ENCODE data around the gene CAGE1.

CAGE1 gene

DNA sequence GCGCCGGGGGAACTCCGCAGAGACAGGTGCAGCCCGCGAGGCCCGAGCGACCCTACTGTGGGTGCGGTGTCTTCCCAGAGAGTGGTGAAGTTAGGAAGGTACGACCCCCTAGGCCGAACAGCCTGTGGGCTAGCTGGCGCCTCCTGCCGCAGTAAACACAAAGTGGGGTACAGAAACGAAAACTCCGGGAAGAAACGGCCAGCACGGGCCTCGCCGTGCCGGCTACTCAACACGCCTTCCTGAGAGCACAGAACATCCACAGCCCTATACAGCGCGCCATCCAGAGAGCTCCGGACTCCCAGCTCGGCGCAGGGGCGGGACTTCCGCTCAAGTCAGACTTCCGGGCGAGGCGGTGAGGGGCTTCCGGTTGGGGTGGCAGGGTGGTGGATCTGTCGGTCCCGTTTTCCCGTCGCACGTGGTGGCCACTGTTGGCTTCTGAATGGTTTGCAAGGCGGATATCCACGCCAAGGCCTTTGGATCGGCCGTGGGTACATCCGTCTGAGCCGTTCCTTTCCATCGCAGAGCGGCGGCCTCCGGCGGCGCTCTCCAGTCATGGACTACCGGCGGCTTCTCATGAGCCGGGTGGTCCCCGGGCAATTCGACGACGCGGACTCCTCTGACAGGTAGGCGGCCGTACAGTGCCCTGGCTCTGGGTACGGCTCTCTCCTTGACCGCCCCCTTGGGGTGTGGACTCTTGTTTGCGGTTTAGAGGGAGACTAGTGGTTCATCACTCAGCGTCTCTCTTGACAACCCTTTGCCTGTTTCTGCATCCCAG, at the start of gene CAGE1, which contains the start of gene RIOK1:
Gene CAGE1, minus strand, starts transcription at position 292 of the 775 bp plus-strand sequence. CDS start 2,569 bp downstream, outside the sequence.
Gene RIOK1, plus strand, starts transcription at position 358 of the 775 bp plus-strand sequence. Its CDS starts 195 bp downstream, at position 553.
- peak; percentile 94 for DNase-seq

DNA sequence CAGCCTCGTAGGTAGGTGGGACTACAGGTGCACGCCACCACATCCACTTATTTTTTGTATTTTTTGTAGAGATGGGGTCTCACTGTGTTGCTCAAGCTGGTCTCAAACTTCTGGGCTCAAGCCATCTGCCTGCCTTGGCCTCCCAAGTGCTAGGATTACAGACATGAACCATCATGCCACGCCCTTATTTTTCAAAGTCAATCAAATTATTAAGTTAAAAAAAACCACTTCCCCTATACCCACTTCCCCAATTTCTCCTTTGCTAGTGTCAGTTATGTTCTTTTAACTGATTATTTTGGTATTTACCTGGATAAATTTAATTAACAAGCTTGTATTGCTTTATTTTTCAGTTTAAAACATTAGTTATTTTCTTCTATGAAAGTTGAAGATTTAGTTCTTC, 49.7 kb upstream of the CAGE1 start:
- no peak for DNase-seq

DNA sequence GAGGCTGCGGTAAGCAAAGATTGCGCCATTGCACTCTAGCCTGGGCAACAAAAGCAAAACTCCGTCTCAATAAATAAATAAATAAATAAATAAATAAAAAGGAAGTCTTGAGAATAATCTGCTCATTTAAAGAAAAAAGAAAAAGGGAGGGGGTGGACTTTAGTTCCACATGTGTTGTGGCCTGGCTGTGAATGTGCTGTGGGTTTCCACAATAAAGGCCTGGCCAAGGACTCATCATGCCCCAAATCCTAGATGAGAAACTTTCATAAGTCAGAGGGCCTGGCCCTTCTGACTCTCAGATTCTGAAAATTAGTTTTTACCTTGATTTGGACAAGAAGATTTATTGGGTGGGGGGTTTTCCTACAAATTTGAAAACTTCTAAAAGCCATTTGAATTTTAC, 48.5 kb upstream of the CAGE1 start:
- DNase-seq, result no peak

DNA sequence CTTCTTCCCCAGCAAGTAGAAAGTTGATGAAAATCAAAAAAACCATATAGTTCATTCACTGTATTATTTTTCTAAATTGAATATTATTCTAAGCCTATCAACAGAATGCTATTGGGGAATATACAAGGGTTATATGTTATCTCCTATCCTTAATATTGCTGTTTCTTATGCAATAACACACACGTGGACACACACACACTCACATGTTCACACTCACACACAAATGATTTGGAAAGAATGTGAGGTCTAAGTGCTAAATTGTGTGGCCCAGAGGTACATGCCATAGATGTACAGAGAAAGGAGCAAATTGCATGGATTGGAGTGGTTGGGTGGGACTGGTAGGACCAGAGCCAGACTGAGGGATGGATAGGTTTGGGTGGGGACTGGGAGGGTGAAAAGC, 45.1 kb upstream of the CAGE1 start:
- DNase-seq, result no peak

DNA sequence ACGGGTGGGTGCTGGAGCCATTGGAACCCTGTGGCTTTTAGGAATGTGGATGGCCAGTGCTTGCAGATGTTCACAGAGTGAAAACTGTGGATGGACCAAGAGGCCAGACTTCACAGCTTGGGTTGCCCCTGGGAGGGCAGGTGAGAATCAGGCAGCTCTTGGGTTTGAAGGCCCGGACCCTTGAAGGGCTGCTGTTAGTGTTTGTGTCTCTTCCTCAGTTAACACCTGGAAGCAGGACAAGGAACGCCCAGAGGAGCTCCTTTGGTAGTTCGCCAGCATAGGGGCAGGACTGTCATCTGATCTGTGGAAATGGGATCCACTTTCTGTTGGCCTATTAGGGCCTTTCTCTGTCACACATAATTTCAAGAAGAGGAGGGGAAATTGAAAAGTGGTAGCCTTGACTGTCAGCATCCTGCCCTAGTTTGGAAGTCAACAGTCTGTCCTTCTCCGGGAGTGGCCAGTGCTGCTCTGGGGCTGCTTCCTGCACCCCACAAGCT, 43.6 kb upstream of the CAGE1 start:
- no peak for DNase-seq

DNA sequence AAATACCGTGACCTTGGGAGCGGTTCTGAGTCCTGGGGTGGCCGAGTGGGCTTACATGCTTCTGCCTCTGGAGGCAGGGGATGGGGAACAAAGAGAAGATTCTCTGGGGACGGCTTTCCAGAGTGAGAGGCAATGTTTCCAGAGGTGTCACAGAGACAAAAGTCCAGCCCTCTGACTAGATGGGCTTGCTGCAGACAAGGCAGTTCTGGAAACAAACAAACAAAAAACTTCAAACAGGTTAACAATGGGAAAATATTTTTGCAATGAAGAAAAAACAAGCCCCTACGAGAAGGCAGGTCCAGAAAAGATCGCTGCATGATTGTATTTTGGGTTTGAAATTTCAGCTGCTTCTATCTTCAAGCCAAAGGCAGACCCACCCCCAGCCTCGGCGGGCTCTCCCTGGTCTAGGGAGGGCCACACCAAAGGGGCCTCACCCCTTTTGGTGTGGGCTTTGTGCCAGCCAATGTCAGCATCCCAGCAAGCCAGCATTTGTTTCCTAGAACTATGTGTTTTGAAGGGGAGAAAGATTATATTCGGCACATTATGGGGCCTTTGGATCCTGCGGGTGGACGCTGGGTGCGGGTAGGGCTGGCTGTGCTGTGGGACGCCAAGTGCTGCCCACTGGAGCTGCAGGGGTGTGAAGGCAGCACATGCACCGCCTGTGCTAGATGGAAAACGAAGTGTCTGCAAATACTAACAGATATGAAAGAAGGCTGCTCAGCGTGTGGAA, 43.0 kb upstream of the CAGE1 start:
- DNase-seq, result no peak

DNA sequence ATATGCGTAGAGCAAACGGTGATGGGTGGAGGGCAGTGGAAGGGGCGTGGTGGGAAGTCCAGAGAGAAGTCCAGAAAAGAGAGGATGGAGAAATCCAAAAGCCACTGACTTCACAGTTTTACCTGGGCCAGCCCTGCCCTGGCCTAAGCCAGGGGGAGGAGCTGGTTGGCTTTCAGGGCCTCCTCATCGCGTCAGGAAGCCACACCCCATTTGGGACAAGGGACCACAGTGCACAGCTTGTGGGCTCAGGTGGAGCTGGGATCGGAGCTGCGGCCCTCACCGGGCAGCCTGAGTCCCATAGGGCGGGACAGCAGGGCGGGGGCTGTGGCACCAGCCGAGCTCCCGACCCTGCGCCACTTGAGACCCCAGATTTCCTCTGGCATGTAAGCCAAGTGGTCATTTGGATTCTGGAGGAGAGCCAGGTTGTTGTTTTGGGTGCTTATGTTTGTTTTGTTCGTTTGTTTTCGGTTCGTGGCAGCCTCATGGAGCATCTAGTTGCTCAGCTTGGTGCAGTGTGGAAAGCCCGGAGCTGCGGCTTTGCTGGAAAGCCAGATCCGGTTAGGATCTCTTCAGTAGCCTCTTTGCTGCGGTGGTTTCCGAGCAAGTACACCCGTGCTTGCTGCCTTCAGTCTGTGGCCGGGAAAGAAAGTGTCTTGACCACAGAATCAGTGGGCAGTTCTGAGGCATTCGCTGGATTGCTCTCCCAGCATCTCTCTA, 42.3 kb upstream of the CAGE1 start:
- DNase-seq, result no peak

DNA sequence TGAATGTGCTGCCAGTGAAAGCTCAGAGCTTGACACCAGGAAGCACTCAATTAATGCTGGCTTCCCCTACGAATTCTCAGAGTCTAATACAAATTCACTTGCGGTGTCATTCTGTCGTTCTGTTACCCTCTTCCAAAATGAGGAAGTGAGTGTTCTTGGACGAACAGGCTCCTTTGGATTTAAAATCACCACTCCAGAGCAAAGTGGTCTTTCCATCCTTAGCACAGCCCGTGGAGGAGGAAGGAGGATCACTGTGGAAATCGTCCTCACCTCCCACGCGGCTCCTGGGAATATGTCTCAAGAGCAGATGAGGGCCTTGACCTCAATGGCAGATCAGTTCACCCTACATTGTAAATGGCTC, 41.8 kb upstream of the CAGE1 start:
- no peak for DNase-seq

DNA sequence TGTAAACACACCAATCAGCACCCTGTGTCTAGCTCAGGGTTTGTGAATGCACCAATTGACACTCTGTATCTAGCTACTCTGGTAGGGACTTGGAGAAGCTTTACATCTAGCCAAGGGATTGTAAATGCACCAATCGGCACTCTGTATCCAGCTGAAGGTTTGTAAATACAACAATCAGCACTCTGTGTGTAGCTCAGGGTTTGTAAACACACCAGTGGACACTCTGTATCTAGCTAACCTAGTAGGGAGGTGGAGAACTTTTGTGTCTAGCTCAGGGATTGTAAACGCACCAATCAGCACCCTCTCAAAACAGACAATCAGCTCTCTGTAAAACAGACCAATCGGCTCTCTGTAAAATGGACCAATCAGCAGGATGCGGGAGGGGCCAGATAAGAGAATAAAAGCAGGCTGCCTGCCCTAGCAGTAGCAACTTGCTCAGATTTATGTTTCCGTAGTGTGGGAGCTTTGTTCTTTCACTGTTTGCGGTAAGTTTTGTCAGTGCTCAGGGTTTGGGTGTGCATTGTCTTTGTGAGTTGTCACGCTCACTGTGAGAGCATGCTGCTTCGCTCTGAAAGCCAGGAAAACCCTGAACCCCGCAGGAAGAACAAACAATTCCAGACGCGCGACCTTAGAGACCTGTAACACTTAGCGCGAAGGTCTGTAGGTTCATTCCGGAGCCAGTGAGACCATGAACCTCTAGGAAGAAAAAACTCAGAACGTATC, 37.1 kb upstream of the CAGE1 start:
- DNase-seq, result no peak

DNA sequence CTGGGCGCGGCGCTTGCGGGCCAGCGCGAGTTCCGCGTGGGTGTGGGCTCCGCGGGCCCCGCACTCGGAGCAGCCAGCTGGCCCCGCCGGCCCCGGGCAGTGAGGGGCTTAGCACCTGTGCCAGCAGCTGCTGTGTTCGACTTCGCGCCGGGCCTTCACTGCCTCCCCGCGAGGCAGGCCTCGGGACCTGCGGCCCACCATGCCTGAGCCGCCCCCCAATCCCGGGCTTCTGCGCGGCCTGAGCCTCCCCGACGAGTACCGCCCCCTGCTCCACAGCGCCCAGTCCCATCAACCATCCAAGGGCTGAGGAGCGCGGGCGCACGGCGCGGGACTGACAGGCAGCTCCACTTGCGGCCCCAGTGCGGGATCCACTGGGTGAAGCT, 36.3 kb upstream of the CAGE1 start:
- no peak for DNase-seq

DNA sequence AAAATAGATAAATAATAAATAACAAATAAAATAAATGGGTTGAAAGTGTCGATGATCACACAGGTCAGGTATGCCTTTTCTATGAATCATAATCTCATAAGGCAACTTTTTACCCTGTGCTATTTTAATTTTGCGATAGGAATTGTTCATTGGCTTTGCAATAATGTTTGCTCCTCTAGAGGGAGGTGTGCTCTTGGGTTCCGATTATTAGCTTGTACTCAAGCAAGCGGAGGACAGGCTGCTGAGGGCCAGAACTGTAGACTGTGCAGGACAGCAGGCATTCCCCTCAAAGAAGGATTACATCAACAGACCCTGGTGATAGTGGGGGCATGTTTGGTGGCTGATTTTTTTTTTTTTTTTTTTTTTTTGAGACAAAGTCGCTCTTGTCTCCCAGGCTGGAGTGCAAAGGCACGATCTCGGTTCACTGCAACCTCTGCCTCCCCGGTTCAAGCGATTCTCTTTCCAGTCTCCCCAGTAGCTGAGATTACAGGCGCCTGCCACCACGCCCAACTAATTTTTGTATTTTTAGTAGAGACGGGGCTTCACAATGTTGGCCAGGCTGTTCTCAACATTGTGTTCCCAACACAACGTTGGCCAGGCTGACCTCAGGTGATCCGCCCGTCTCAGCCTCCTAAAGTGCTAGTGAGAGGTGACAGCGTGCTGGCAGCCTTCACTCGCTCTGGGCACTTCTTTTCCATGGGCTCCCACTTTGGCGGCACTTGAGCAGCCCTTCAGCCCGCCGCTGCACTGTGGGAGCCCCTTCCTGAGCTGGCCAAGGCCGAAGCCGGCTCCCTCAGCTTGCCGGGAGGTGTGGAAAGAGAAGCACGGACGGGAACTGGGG, 35.6 kb upstream of the CAGE1 start:
- DNase-seq, result no peak

DNA sequence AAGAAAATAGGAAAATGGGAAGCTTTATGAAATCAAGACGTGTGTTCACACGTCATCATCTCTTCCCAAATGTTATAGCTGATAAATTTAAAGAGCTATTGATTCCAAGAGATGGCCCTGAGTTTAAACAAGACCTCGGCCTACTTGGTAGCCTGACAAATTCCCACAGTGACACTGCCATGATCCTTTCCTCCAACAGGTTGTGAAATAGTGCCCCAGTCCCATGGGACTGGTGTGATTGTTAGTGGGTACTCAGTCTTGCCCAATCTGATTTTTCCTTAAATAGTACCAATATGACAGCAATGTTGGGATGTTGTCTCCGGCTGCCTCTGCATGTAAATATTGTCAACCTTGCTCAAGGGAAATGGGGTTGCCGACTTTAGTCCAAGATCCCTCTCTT, 34.5 kb upstream of the CAGE1 start:
- no peak for DNase-seq

DNA sequence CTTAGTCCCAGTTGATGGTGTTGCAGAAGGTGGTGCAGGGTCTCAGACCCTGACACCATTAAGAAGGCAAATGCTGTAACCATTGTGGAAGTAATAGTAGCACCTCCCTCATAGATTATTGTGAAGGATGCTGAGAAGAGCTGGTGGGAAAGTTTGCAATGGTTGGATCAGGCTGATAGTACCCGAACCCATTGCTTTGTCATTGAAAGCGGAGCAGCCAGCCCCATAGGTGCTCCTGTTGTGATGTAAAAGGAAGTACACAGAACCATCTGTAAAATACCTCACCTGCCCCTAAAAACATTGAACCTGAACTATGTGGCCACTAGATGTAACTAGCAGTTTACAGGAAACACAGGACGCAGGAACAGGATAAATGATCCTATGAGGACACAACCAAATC, 31.5 kb upstream of the CAGE1 start:
- DNase-seq, result no peak

DNA sequence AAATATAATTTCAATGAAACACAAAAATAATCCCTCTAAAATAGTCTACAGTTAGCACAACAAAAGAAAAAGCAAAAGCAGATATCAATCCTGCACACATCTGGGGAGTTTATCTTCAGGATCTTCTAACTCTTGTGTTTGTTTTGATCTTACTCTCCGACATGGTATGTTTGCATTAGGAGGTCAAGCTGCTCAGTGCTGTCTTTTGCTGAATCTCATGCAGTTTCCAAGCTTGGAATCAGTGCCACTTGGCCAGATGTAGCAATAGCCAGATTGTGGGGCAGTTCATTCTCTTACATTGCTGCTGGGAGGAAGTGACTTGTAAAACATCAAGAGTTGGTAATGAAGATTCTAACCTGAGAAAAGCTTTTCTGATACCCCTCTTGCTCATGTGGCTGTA, 29.5 kb upstream of the CAGE1 start:
- DNase-seq, result no peak

DNA sequence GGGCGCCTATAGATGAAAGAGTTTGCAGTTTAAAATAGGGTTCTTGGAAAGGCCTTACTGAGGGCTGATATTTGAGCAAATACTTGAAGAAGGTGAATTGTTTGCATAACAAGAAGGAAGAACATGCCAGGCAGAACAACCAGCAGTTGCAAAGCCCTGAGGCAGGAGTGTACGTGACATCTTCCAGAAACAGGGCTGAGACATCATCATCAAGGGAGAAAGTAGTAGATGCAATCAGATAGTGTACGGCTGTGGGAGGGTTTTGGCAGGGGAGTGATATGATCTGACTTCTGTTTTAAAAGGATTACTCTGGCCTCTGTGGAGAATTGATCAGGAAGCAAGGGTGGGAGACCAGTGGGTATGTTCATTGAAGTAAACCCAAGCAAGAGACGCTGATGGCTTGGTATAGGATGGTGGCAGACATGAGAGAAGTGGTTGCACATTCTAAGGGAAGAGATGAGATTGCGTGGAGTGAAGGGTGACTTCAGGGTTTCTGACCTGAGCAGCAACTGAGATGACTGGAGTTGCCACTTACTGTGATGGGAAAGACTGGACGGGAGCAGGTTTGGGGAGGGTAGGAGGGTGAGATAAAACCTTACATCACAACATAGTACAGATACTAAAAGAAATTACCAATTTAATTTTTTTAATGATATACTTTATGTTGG, 28.8 kb upstream of the CAGE1 start:
- no peak for DNase-seq

DNA sequence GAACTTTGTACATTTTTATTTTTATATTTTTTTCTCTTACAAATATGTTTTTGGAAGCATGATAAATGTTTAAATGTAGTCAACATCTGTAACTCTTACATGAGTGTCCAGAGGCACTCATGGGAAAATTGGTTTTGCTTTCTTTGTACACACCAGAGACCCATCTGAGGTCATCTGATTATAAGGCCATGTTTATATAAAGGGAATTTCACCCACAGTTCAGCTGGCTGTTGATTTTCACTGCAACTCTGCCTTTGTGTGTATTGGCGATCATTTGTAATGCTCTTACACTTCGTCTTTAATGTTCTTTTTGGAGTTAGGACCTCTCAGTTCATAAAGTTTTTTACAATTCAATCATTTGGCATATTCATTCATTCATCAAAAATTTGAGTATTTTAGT, 28.1 kb upstream of the CAGE1 start:
- no peak for DNase-seq

DNA sequence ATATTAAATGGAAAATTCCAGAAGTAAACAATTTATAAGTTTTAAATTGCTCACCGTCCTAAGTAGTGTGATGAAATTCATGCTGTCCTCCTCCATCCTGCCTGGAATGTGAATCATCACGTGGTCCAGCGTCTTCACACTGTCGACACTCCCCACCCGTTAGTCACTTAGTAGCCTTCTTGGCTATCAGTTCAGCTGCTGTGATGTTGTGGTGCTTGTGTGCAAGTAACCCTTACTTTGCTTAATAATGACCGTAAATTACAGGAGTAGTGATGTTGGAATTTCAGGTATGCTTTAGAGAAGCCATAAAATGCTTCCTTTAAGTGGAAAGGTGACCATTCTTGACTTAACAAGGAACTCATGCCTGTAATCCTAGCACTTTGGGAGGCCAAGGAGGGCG, 25.3 kb upstream of the CAGE1 start:
- DNase-seq, result no peak

DNA sequence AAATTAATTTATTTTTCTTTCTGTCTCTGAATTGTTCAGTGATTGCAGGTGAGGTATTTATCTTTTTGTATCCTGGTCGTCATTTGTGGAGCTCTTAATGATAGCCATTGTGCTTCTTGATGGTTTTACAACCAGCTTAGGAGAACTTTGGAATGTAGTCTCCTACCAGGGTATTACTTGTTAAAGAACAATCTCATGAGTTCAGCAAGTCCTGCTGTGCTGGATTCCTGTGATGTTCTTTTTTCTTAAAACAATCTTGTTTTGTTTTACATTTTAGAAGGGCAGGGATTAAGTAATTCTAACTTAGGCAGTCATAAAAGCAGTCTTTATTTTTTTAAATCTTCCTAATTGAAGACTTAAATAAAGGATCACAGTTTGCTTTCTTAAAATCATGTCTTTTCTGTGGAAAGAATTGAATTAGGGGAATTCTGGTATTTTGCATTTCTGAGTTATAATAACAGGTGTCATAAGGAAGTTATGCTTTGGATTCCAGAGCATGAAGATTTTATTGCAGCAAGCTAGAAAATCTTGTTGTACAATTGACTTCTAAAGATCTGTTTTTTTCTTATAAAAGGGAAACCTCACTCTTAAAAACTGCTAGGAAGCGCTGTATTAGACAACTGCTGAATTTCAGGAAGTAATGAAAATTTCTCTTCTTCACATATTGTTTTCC, 23.7 kb upstream of the CAGE1 start:
- no peak for DNase-seq

DNA sequence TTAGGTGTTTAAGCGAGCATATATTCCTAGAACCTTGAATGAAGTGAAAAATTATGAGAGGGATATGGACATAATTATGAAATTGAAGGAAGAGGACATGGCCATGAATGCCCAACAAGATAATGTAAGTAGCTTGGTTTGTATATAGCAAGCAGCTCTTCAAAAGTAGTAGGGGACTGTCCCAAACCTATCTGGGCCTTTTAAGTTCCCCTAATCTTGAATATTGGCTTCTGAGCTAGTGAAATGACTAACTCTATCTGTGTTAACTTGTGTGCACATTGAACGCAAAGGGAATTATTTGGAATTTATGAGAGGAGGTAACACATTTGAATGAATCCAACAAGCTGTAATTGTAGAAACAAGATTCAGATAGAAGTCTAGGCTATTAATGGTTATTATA, 21.8 kb upstream of the CAGE1 start:
- DNase-seq, result no peak

DNA sequence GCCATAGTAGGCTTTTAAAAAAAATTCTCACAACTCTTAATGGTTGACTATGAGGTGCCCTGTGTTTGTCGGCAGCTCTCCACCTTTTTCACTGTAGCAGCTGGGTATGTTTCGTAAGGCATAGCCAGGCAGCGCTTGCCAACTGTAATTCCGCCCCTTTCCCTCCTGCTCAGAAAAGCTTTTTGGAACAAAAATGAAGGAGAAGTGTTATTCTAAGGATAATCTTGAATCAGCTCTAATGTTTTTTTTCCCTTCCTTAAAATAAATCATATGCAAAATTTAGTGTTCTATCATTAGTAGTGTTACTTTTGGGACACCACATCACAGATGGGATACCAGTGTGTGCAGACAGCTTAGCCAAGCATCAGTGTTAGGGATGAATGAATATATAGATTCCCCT, 21.3 kb upstream of the CAGE1 start:
- DNase-seq, result no peak

DNA sequence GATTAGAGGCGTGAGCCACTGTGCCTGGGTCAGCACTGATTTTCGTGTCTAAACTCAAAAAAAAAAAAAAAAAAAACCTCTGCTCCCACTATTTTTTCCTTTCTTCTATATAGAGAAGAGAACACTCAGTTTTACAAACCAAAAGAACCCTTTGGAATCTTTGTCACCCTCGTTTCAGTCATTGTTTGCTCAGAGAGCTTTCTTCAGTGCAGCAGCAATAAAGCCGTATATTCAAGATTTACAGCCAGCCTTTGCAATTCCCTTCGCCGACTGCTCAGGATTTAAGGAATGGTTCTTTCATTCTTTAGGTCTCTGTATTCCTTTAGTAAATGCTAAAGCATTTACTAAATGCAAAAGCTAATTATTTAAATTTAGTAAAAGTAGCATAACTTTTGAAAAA, 20.2 kb upstream of the CAGE1 start:
- DNase-seq, result no peak

All from stimulated activated CD4-positive, alpha-beta T cell treated with anti-CD3 and anti-CD28 coated beads, Interleukin-12 subunit alpha, Interleukin-12 subunit beta, amount 100 ng/mL, for 4 hours (primary cell).